Mucosa of descending colon (tissue), 3 donors: ENCODE measurements around the gene DONSON. TPM values are rescaled to one million over a fixed set of nuclear protein-coding genes. Genes with fewer than 3 reads are reported as not detected.

Experiments
- ATAC-seq: fragments of 200-7000 bp; cut with Tn5 transposase; one replicate; pipeline ENCODE4 v1.9.1; 2020; ENCODE audit warnings: mild to moderate bottlenecking, moderate library complexity
- DNase-seq, 3 donors: peaks; one replicate each; pipeline ENCODE4 v3.0.0-alpha.2; 2020
- H3K36me3 ChIP-seq: fragments of 200-600 bp; one replicate; pipeline ENCODE4 v1.8.0; 2021; ENCODE audit warnings: low read depth, mild to moderate bottlenecking
- H3K4me1 ChIP-seq: fragments of 200-600 bp; one replicate; pipeline ENCODE4 v1.8.0; 2021; ENCODE audit warnings: low read depth, mild to moderate bottlenecking
- H3K4me3 ChIP-seq: fragments of 200-600 bp; one replicate; pipeline ENCODE4 v1.8.0; 2021; ENCODE audit warnings: mild to moderate bottlenecking
- H3K9me3 ChIP-seq: fragments of 200-600 bp; one replicate; pipeline ENCODE4 v1.8.0; 2021; ENCODE audit warnings: mild to moderate bottlenecking
- intact Hi-C, 2 donors: fragments of 100-400 bp; cut with DNase I in 1 of 2; cut with micrococcal nuclease in 1 of 2; formaldehyde crosslinking; loops; one replicate each; pipeline versions ENCODE4 v1.11.0 to v1.11.1; 2022; cut with DNase I, micrococcal nuclease
- total RNA-seq, 3 donors: library from RNA; stranded (reverse); fragmentation: NEBNext Ultra II Directional in 2 of 3; extraction: Animal tissue kit (Norgen Biotek cat#: 25700) in 2 of 3; gene quantifications; one replicate each; pipeline versions ENCODE4 v1.2.1 to v1.2.4, GENCODE V29; 2021 to 2023
- TF ChIP-seq, protein P1 (sequence below): fragments of 200-600 bp; IDR thresholded peaks from one replicate; pipeline ENCODE4 v1.8.0; 2022; ENCODE audit warnings: antibody characterized with exemption, mild to moderate bottlenecking
- donor health status: DM: no; HTN: no; CAD: no; lungs with moderate emphysema.
- donor health status: DM: no; HTN: no; CAD: no.
- donor health status: DM: no; HTN: yes; CAD: no.

The DONSON gene
- total RNA-seq, 3 donors from 2014 or later, result 7.6 to 10.5 (median 9.6) TPM

DNA sequence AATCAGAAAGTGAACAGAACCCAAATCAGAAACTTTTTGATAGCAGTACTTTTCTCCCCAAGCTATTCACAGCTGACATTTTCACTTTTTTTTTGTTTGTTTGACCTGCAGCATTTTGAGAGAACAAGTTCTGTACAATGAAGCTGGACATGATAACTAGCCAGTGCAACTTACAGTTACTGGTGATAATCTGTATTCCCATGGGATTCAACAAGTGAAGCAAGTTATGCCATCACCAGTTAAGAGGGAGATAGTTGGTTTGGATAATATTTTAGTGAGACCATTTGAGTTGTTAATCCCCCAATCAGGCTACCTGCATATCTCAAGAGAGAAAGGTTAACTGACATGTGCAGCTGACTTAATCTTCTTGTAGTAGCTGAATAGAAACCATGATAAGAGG lies 27.5 kb downstream of the DONSON start:
- DNase-seq (no peak), ATAC-seq (no peak)
- intact Hi-C loops, result no loop called here
- peaks cover 3% of the 10 kb centered on the region for H3K4me1 ChIP-seq
- peaks cover 4% of the 10 kb centered on the region for H3K36me3 ChIP-seq
- H3K4me3 ChIP-seq, result no peak overlapping the region
- TF ChIP-seq, protein P1, sequence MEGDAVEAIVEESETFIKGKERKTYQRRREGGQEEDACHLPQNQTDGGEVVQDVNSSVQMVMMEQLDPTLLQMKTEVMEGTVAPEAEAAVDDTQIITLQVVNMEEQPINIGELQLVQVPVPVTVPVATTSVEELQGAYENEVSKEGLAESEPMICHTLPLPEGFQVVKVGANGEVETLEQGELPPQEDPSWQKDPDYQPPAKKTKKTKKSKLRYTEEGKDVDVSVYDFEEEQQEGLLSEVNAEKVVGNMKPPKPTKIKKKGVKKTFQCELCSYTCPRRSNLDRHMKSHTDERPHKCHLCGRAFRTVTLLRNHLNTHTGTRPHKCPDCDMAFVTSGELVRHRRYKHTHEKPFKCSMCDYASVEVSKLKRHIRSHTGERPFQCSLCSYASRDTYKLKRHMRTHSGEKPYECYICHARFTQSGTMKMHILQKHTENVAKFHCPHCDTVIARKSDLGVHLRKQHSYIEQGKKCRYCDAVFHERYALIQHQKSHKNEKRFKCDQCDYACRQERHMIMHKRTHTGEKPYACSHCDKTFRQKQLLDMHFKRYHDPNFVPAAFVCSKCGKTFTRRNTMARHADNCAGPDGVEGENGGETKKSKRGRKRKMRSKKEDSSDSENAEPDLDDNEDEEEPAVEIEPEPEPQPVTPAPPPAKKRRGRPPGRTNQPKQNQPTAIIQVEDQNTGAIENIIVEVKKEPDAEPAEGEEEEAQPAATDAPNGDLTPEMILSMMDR, result no peak
- H3K9me3 ChIP-seq, result no peaks in the 10 kb centered on the region

DNA sequence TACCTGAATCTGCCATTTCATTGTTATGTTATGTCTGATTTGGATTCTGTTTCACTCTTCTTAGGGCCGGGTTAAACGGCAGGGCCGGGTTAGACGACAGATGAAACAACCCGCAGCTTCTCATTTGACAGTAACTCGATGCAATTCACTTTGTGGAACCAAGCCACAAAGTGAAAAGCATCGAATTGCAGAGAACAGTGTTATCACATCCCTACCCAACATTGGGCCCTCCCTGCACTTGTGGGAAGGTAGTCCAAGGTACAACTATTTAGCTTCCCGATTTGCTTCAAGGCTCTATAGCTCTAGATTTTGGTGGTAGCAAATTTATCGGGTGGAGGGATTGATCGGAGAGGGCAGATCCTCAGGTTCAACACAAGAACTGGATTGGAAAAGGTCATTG lies 28.7 kb downstream of the DONSON start:
- Histone ChIP-seq H3K4me3 (no peak overlapping the region), H3K4me1 (peaks cover 4% of the 10 kb centered on the region), H3K36me3 (peaks cover 4% of the 10 kb centered on the region), H3K9me3 (no peaks in the 10 kb centered on the region)
- no peak for ATAC-seq
- TF ChIP-seq, protein P1, result no peak
- intact Hi-C loops, result no loop called here
- no peak for DNase-seq

DNA sequence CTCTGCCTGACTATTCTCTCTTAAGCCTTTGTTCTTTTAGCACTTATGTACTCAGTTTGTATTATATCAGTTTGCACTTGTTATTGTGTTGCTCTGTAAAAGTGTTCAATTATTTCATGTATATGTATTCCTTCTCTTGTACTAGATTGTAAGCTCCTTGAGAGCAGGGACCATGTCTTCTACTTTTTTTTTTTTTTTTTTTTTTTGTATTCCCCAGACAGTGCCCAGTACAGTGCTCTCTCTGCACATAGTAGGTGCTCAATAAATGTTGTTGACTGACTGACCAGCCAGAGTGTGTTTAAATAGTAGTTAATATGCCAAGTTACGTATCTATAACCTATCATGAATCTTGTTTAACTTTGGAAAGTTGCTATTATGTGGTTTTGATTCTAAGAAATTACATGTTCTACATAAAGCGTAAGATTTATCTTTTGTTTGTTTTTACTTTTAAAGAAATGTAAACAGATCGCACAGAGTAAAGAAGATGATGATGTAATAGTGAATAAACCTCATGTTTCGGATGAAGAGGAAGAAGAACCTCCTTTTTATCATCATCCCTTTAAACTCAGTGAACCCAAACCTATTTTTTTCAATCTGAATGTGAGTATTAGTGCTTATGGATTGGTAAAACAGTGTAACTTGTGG lies 29.6 kb downstream of the DONSON start:
- Histone ChIP-seq H3K4me1 (peaks cover 4% of the 10 kb centered on the region), H3K4me3 (no peak overlapping the region), H3K36me3 (peaks cover 4% of the 10 kb centered on the region), H3K9me3 (no peaks in the 10 kb centered on the region)
- intact Hi-C loops, result no loop called here
- DNase-seq (no peak), ATAC-seq (no peak)
- TF ChIP-seq, protein P1, result no peak

DNA sequence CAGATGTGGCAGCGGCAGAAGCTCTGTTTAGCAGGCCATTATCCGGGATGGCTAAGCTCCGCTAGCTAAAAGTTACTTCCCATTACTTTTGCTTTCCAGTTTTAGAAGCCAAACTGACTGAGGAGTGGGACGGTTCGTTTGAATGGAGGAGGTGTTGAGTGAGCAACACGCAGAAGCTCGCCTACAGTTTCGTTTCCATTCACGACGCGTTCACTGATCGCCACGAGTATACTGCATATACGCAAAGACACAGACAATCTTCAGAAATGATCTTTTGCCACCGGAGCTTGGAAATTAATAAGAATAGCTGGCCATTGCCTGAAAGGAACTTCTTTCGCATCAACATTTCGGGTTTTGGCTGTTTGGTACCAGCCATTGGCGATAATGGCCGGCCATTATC lies 31.0 kb downstream of the DONSON start:
- DNase-seq (no peak), ATAC-seq (no peak)
- TF ChIP-seq, protein P1, result no peak
- H3K36me3 ChIP-seq, result peaks cover 10% of the 10 kb centered on the region
- no peak overlapping the region for H3K4me3 ChIP-seq
- intact Hi-C loops, result no loop called here
- H3K9me3 ChIP-seq, result no peaks in the 10 kb centered on the region
- H3K4me1 ChIP-seq, result peaks cover 4% of the 10 kb centered on the region

DNA sequence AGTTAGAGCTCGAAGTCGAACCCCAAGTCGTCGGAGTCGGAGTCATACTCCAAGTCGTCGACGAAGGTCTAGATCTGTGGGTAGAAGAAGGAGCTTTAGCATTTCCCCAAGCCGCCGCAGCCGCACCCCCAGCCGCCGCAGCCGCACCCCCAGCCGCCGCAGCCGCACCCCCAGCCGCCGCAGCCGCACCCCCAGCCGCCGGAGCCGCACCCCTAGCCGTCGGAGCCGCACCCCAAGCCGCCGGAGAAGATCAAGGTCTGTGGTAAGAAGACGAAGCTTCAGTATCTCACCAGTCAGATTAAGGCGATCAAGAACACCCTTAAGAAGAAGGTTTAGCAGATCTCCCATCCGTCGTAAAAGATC lies 33.5 kb downstream of the DONSON start:
- no peaks in the 10 kb centered on the region for H3K9me3 ChIP-seq
- intact Hi-C loops, result no loop called here

More for the DNA sequence above, 33.5 kb downstream of the DONSON start:
- no peak for DNase-seq
- TF ChIP-seq, protein P1, result no peak
- H3K36me3 ChIP-seq, result peaks cover 28% of the 10 kb centered on the region
- no peak overlapping the region for H3K4me3 ChIP-seq
- H3K4me1 ChIP-seq, result peaks cover 4% of the 10 kb centered on the region
- no peak for ATAC-seq
